IPS DF 4.7 (cell line): ENCODE data around the gene PTPN6.

Source experiments
- DNase-seq: peaks from one replicate; pipeline ENCODE4 v3.0.0-alpha.2; 2013; ENCODE audit warnings: low spot score; ENCODE audit errors: extremely low read depth

The PTPN6 gene

GRCh38 chr12:6923003-6923732, 28.0 kb upstream of the PTPN6 start:
- no peak for DNase-seq

- no peak for DNase-seq
These were observed 27.3 kb upstream of the PTPN6 start for GRCh38 chr12:6923851-6924250.

GRCh38 chr12:6925239-6925539, 26.0 kb upstream of the PTPN6 start:
- DNase-seq: no peak

GRCh38 chr12:6925540-6926279, 25.4 kb upstream of the PTPN6 start:
- DNase-seq: no peak

- DNase-seq: no peak
These were observed 23.7 kb upstream of the PTPN6 start, which contains the start of gene ATN1 for GRCh38 chr12:6927379-6928021. Gene ATN1 (plus strand): TSS chr12:6927959. CDS start chr12:6934002, 6,043 bp downstream.

GRCh38 chr12:6928022-6928702, 23.0 kb upstream of the PTPN6 start:
- no peak for DNase-seq

GRCh38 chr12:6928703-6929407, 22.3 kb upstream of the PTPN6 start:
- DNase-seq: no peak

- no peak for DNase-seq
These were observed 21.4 kb upstream of the PTPN6 start for GRCh38 chr12:6929466-6930452.

- DNase-seq: no peak
These were observed 18.4 kb upstream of the PTPN6 start for GRCh38 chr12:6932766-6933165.

- no peak for DNase-seq
These were observed 17.0 kb upstream of the PTPN6 start for GRCh38 chr12:6934110-6934509.

GRCh38 chr12:6935371-6936193, 15.6 kb upstream of the PTPN6 start:
- no peak for DNase-seq

- no peak for DNase-seq
These were observed 14.9 kb upstream of the PTPN6 start for GRCh38 chr12:6936194-6936635.

GRCh38 chr12:6936636-6937480, 14.3 kb upstream of the PTPN6 start:
- no peak for DNase-seq

GRCh38 chr12:6937481-6938352, 13.4 kb upstream of the PTPN6 start:
- DNase-seq: no peak

- no peak for DNase-seq
These were observed 12.6 kb upstream of the PTPN6 start for GRCh38 chr12:6938353-6939190.

GRCh38 chr12:6939191-6939540, 12.0 kb upstream of the PTPN6 start:
- no peak for DNase-seq
